GM12874 (cell line): ENCODE data around the gene SORL1-AS1.

Experiments
- TF ChIP-seq, protein P1 (sequence below): IDR thresholded peaks from 2 replicates; pipeline ENCODE4 v1.5.1; 2011; ENCODE audit warnings: low read depth, mild to moderate bottlenecking, control low read depth, low read length, moderate library complexity; ENCODE audit not compliant: insufficient read depth

The SORL1-AS1 gene

GRCh38 chr11:121429556-121429955, 23.2 kb downstream of the SORL1-AS1 start:
- TF ChIP-seq, protein P1, sequence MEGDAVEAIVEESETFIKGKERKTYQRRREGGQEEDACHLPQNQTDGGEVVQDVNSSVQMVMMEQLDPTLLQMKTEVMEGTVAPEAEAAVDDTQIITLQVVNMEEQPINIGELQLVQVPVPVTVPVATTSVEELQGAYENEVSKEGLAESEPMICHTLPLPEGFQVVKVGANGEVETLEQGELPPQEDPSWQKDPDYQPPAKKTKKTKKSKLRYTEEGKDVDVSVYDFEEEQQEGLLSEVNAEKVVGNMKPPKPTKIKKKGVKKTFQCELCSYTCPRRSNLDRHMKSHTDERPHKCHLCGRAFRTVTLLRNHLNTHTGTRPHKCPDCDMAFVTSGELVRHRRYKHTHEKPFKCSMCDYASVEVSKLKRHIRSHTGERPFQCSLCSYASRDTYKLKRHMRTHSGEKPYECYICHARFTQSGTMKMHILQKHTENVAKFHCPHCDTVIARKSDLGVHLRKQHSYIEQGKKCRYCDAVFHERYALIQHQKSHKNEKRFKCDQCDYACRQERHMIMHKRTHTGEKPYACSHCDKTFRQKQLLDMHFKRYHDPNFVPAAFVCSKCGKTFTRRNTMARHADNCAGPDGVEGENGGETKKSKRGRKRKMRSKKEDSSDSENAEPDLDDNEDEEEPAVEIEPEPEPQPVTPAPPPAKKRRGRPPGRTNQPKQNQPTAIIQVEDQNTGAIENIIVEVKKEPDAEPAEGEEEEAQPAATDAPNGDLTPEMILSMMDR: no peak

GRCh38 chr11:121427400-121427744, 25.4 kb downstream of the SORL1-AS1 start:
- TF ChIP-seq, protein P1: no peak

DNA sequence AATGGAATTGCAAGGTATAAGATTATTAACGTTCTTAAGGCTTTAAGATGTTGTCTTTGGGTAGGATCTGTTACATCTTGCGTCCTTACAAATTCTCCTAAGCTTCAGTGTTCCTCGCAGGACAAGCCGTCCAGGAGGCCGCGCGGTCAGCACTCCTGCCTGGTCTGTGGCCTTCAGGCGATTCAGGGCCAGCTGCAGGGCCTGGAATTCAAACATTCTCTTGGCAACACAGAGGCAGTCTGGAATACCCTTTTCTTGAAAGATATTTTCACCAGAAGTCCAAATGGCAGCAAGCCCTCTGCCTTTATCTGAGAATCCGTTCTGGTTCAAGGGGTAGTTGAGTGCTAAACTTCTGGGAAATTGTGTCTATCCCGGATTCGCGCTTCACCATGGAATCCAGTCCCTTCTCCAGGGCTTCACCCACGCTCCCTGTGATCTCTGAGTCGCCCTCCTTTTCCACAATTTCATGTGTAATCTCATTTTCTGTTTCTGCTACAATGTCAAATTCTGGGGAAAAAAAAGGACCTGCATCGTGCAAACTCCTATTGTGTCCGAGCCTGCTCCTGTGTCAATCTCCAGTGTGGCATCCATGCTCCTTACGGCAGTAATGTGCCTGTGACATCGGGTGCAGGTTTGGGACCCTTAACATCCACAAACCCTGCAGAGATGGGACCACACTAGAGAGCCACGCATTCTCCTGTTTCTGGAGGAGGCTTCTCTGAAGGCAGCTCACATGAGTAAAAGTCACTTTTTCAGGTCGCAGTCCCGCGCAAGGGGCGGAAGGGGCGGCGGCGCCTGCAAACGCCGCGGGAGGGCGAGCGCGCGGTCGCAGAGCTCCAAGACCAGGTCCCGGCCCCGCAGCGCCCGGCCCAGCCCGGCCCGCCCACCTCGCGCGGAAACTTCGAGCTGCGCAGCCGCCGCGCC, 26.0 kb downstream of the SORL1-AS1 start:
- TF ChIP-seq, protein P1: peak; percentile 31

GRCh38 chr11:121425828-121426227, 26.9 kb downstream of the SORL1-AS1 start:
- TF ChIP-seq, protein P1: no peak

- TF ChIP-seq, protein P1: no peak
These were observed 30.1 kb downstream of the SORL1-AS1 start for GRCh38 chr11:121422675-121423074.

DNA sequence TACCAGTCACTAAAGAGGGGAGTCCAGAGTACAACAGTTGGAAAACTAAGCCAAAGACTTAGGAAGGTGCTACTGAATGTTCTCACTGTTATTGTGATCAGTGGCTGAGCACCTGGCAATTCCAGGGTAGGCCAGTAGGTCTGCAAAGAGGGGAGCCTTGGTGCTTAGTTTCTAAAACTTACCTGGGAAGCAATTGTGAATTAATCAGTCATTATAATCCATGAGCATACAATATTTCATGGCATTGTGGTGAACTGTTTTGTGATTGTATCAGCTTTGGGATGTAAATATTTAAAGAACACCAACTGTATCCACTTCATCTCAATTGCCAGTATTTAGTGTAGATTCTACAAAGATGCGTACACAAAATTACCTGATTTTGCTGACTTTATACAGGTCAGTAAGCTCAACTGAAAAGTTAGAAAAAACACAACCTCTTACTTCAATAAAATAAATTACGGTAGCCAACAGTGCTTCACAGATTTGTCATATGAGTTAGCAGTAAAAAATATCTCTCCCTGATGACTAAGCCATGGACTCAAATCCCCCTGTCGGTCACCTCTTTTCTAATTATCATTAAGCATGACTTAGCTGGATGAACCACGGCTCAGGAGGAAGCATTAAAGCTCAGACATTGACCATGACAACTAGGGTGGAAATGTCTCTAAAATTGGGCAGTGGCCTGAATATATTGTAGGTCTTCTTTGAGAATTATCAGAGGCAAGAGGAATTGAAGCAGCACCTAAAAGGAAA, 31.4 kb downstream of the SORL1-AS1 start:
- TF ChIP-seq, protein P1: peak; percentile 25; the same call in 1 of the 2 replicates

DNA sequence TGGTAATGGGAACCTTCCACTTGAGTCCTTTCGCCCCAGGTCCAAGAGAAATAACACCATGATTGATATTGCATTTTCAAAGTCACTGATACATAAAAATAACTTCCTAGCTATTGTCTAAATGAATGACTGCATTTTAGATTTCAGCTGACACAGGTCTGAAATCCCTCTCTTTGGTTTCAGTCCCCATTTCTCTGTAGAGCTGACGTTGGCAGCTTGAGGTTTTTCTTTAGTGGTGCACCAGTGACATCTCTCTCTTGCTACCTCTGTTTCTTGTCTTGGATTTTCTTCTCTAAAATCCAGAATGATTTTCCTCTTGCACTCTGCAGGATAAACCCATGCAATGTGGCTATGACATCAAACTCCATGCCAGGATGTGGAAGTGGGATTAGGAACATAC, 32.4 kb downstream of the SORL1-AS1 start:
- TF ChIP-seq, protein P1: no peak
